Neural progenitor cell (in vitro differentiated cells): ENCODE measurements around the gene KRTAP12-1. TPM values are rescaled to one million over a fixed set of nuclear protein-coding genes. Genes with fewer than 3 reads are reported as not detected.

ENCODE experiments used
- DNase-seq: peaks from one replicate; pipeline ENCODE4 v3.0.0-alpha.2; 2016; ENCODE audit warnings: low spot score
- H2AFZ ChIP-seq: fragments of 200-600 bp; sonication (generic); replicated peaks from 2 replicates; pipeline ENCODE4 v1.6.1; 2016; ENCODE audit warnings: antibody characterized with exemption
- H3F3A ChIP-seq: fragments of 200-600 bp; sonication (generic); 2 replicates; pipeline ENCODE4 v1.6.1; 2016; ENCODE audit warnings: antibody characterized with exemption, low read depth
- H3K27ac ChIP-seq: fragments of 200-600 bp; sonication (generic); 2 replicates; pipeline ENCODE4 v1.5.1; 2016; ENCODE audit warnings: mild to moderate bottlenecking
- H3K27me3 ChIP-seq: fragments of 200-600 bp; sonication (generic); 2 replicates; pipeline ENCODE4 v1.6.1; 2016; ENCODE audit warnings: mild to moderate bottlenecking, moderate library complexity
- H3K36me3 ChIP-seq: fragments of 200-600 bp; sonication (generic); 2 replicates; pipeline ENCODE4 v1.5.1; 2016
- H3K4me1 ChIP-seq: fragments of 200-600 bp; sonication (generic); 2 replicates; pipeline ENCODE4 v1.6.1; 2016; ENCODE audit warnings: mixed run types
- H3K4me2 ChIP-seq: fragments of 200-600 bp; sonication (generic); 2 replicates; pipeline ENCODE4 v1.6.1; 2016
- H3K4me3 ChIP-seq: fragments of 200-600 bp; sonication (generic); 2 replicates; pipeline ENCODE4 v1.5.1; 2016
- H3K79me2 ChIP-seq: fragments of 200-600 bp; sonication (generic); 2 replicates; pipeline ENCODE4 v1.6.1; 2016; ENCODE audit warnings: low read depth
- H3K9ac ChIP-seq: fragments of 200-600 bp; sonication (generic); 2 replicates; pipeline ENCODE4 v1.6.1; 2016
- H3K9me3 ChIP-seq: fragments of 200-600 bp; sonication (generic); 2 replicates; pipeline ENCODE4 v1.5.1; 2016; ENCODE audit warnings: low read depth
- H4K20me1 ChIP-seq: fragments of 200-600 bp; sonication (generic); 2 replicates; pipeline ENCODE4 v1.6.1; 2016; ENCODE audit warnings: low read depth
- H3K27ac Mint-ChIP-seq: 3 replicates; pipeline ENCODE4 v1.8.0; 2021; ENCODE audit warnings: mixed read lengths
- H3K27me3 Mint-ChIP-seq: 2 replicates; pipeline ENCODE4 v1.8.0; 2022; ENCODE audit warnings: low read depth, mild to moderate bottlenecking, inconsistent platforms, moderate library complexity, mixed read lengths; ENCODE audit not compliant: insufficient read depth
- H3K36me3 Mint-ChIP-seq: 3 replicates; pipeline ENCODE4 v1.8.0; 2021; ENCODE audit warnings: mixed read lengths
- H3K4me1 Mint-ChIP-seq: 3 replicates; pipeline ENCODE4 v1.8.0; 2021; ENCODE audit warnings: mixed read lengths
- H3K4me3 Mint-ChIP-seq: 3 replicates; pipeline ENCODE4 v1.8.0; 2021; ENCODE audit warnings: mild to moderate bottlenecking, moderate library complexity, mixed read lengths
- H3K9me3 Mint-ChIP-seq: 3 replicates; pipeline ENCODE4 v1.8.0; 2020; ENCODE audit warnings: mixed read lengths
- CTCF ChIP-seq: fragments of 200-600 bp; sonication (generic); IDR thresholded peaks from 2 replicates; pipeline ENCODE4 v1.5.1; 2017; ENCODE audit warnings: antibody characterized with exemption, mild to moderate bottlenecking
- EZH2 ChIP-seq: fragments of 200-600 bp; sonication (generic); IDR thresholded peaks from 2 replicates; pipeline ENCODE4 v1.6.1; 2017; ENCODE audit warnings: antibody characterized with exemption, mild to moderate bottlenecking, moderate library complexity
- EZH2phosphoT487 ChIP-seq: fragments of 200-600 bp; sonication (generic); IDR thresholded peaks from 2 replicates; pipeline ENCODE4 v1.6.1; 2017; ENCODE audit warnings: antibody characterized with exemption
- total RNA-seq: library from RNA; depleted of rRNA; stranded (reverse); fragments of >200 nt; gene quantifications from 2 replicates; pipeline ENCODE4 v1.2.3, GENCODE V29; 2015; ENCODE audit warnings: low replicate concordance

KRTAP12-1 gene
- total RNA-seq, 1 donor from 2014 or later = not detected

- H3K9me3 Mint-ChIP-seq = peaks cover 28% of the 10 kb centered on the region
- H3K36me3 ChIP-seq = no peaks in the 10 kb centered on the region
- no peaks in the 10 kb centered on the region for H3K4me1 ChIP-seq
- TF ChIP-seq EZH2phosphoT487 (no peak), CTCF (no peak), EZH2 (no peak)
- peak overlapping the region; percentile 70 for H2AFZ ChIP-seq
- no peak overlapping the region for H3K27ac ChIP-seq
- H4K20me1 ChIP-seq = no peaks in the 10 kb centered on the region
- no peak overlapping the region for H3K4me2 ChIP-seq
- DNase-seq = no peak
- H3K4me3 Mint-ChIP-seq = no peak overlapping the region
- no peaks in the 10 kb centered on the region for H3F3A ChIP-seq
- no peak overlapping the region for H3K9ac ChIP-seq
- peaks cover 5% of the 10 kb centered on the region for H3K27me3 Mint-ChIP-seq
- H3K79me2 ChIP-seq = no peaks in the 10 kb centered on the region
- H3K4me3 ChIP-seq = no peak overlapping the region
- H3K27ac Mint-ChIP-seq = no peak overlapping the region
- no peaks in the 10 kb centered on the region for H3K27me3 ChIP-seq
- no peaks in the 10 kb centered on the region for H3K36me3 Mint-ChIP-seq
- H3K9me3 ChIP-seq = no peaks in the 10 kb centered on the region
- no peaks in the 10 kb centered on the region for H3K4me1 Mint-ChIP-seq
Measured at GRCh38 chr21:44658913-44659595, 22.9 kb downstream of the KRTAP12-1 start.

DNA sequence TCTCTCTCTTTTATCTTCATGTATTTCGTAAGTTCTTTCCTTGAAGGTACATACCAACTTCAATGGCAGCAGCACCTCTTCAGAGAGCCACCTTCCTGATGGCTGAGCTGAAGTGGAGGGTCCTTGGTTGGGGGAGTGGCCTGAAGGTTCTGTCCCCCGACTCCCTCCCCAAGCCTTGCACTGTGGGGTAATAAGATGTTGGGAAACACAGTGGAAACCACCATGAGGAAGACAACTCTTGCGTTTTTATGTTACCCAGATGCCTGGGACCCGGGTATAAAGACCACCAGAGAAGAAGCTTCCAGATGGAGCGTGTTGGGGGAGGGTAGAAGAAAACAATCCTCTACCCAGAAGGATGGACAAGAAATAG is 23.4 kb downstream of the KRTAP12-1 start:
- Mint-ChIP-seq H3K4me1 (no peaks in the 10 kb centered on the region), H3K9me3 (peaks cover 26% of the 10 kb centered on the region), H3K4me3 (no peak overlapping the region), H3K27ac (no peak overlapping the region), H3K36me3 (no peaks in the 10 kb centered on the region), H3K27me3 (peaks cover 5% of the 10 kb centered on the region)
- Histone ChIP-seq H3K79me2 (no peaks in the 10 kb centered on the region), H3K4me3 (no peak overlapping the region), H3K36me3 (no peaks in the 10 kb centered on the region), H3F3A (no peaks in the 10 kb centered on the region), H3K27me3 (no peaks in the 10 kb centered on the region), H2AFZ (peak overlapping the region; percentile 70), H3K4me2 (no peak overlapping the region), H3K9ac (no peak overlapping the region), H4K20me1 (no peaks in the 10 kb centered on the region), H3K27ac (no peak overlapping the region), H3K4me1 (no peaks in the 10 kb centered on the region), H3K9me3 (no peaks in the 10 kb centered on the region)
- TF ChIP-seq EZH2phosphoT487 (no peak), EZH2 (no peak), CTCF (no peak)
- no peak for DNase-seq

DNA sequence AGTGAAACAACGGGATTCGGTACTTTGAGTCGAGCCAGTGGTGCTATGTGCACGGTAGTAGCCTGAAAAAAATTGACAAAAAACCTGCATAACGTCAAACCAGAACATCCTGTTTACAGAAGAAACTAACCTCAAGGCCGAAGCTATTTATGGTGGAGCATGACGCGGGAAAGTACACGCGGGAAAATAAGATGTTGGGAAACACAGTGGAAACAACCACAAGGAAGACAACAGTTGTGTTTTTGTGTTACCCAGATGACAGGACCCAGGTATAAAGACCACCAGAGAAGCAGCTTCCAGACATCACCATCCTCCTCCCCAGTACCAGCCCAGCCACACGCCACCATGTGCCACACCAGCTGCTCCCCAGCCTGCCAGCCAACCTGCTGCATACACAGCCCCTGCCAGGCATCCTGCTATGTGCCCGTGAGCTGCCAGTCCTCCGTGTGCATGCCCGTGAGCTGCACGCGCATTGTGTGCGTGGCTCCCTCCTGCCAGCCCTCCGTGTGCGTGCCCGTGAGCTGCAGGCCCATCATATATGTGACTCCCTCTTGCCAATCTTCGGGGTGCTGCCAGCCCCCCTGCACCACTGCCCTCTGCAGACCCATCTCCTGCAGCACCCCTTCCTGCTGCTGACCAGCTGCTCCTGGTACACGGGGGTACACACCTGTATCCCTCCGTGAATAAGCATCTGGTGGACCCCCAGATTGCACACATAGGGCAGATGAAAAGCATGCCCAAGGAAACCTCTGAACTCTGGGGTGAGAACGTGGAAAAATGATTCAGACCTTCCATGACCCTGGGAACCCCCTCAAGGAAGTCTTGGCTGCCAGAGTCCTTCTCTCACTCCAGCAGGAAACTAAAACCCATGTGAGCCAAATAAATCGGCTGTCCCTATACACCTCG is 24.1 kb downstream of the KRTAP12-1 start, which contains the start of gene KRTAP12-3:
KRTAP12-3 (plus strand) TSS at position 298 of the 906 bp plus-strand sequence; CDS start at position 346, 48 bp downstream.
- Histone ChIP-seq H3K4me2 (no peak within 1 kb of the TSS), H2AFZ (peak within 1 kb of the TSS; percentile 70), H3K27me3 (no peaks in the 10 kb centered on the region)

More for the DNA sequence above, 24.1 kb downstream of the KRTAP12-1 start, which contains the start of gene KRTAP12-3:
- H3K9me3 Mint-ChIP-seq = peaks cover 26% of the 10 kb centered on the region
- no peaks in the 10 kb centered on the region for H3K36me3 Mint-ChIP-seq
- no peaks in the 10 kb centered on the region for H3K79me2 ChIP-seq
- no peak within 1 kb of the TSS for H3K27ac Mint-ChIP-seq
- H3K9me3 ChIP-seq = no peaks in the 10 kb centered on the region
- no peak for DNase-seq
- H3K4me3 ChIP-seq = no peak within 1 kb of the TSS
- H3K9ac ChIP-seq = no peak within 1 kb of the TSS
- no peaks in the 10 kb centered on the region for H3K4me1 Mint-ChIP-seq
- no peaks in the 10 kb centered on the region for H3K36me3 ChIP-seq
- no peak within 1 kb of the TSS for H3K4me3 Mint-ChIP-seq
- H3F3A ChIP-seq = no peaks in the 10 kb centered on the region
- no peak within 1 kb of the TSS for H3K27ac ChIP-seq
- no peaks in the 10 kb centered on the region for H3K4me1 ChIP-seq
- peaks cover 5% of the 10 kb centered on the region for H3K27me3 Mint-ChIP-seq
- H4K20me1 ChIP-seq = no peaks in the 10 kb centered on the region
- TF ChIP-seq EZH2 = no peak
- TF ChIP-seq CTCF = no peak
- TF ChIP-seq EZH2phosphoT487 = no peak
